WTC11 (cell line): Measurements from ENCODE around the gene MOXD1.

Source experiments
- ATF2 ChIP-seq: sonication (generic); formaldehyde crosslinking; IDR thresholded peaks from 2 replicates; pipeline ENCODE4 v1.8.1; 2022; ENCODE audit warnings: low read depth, missing genetic modification reagents, borderline replicate concordance
- CREB1 ChIP-seq: sonication (generic); formaldehyde crosslinking; IDR thresholded peaks from 2 replicates; pipeline ENCODE4 v1.8.0; 2023; ENCODE audit warnings: mild to moderate bottlenecking, missing genetic modification reagents
- CTCF ChIP-seq: fragments of 200-600 bp; IDR thresholded peaks from 2 replicates; pipeline ENCODE4 v1.8.0; 2022; ENCODE audit warnings: antibody characterized with exemption
- FOXP4 ChIP-seq: sonication (generic); formaldehyde crosslinking; IDR thresholded peaks from 2 replicates; pipeline ENCODE4 v1.8.0; 2022; ENCODE audit warnings: mild to moderate bottlenecking, missing genetic modification reagents
- IRF1 ChIP-seq: sonication (generic); formaldehyde crosslinking; IDR thresholded peaks from 2 replicates; pipeline ENCODE4 v1.8.0; 2023; ENCODE audit warnings: missing genetic modification reagents
- KAT7 ChIP-seq: sonication (generic); formaldehyde crosslinking; IDR thresholded peaks from 2 replicates; pipeline ENCODE4 v1.8.1; 2023; ENCODE audit warnings: missing genetic modification reagents, mild to moderate bottlenecking, borderline replicate concordance
- NR2C2 ChIP-seq: sonication (generic); formaldehyde crosslinking; IDR thresholded peaks from 2 replicates; pipeline ENCODE4 v1.8.0; 2022; ENCODE audit warnings: mild to moderate bottlenecking, missing genetic modification reagents
- PREB ChIP-seq: sonication (generic); formaldehyde crosslinking; IDR thresholded peaks from 2 replicates; pipeline ENCODE4 v1.8.1; 2022; ENCODE audit warnings: mild to moderate bottlenecking, missing genetic modification reagents, moderate library complexity, borderline replicate concordance
- SOX15 ChIP-seq: fragments of 250-450 bp; sonication (Bioruptor Pico); IDR thresholded peaks from 2 replicates; pipeline ENCODE4 v1.9.0; 2021; ENCODE audit warnings: mild to moderate bottlenecking
- SP1 ChIP-seq: sonication (generic); formaldehyde crosslinking; conservative IDR thresholded peaks from 2 replicates; pipeline ENCODE4 v1.8.1; 2022; ENCODE audit warnings: missing genetic modification reagents
- TCF7 ChIP-seq: sonication (generic); formaldehyde crosslinking; IDR thresholded peaks from 2 replicates; pipeline ENCODE4 v1.8.0; 2022; ENCODE audit warnings: mild to moderate bottlenecking, low read depth, missing genetic modification reagents, moderate library complexity
- ZNF138 ChIP-seq: sonication (generic); formaldehyde crosslinking; conservative IDR thresholded peaks from 2 replicates; pipeline ENCODE4 v1.8.1; 2022; ENCODE audit warnings: mild to moderate bottlenecking, moderate library complexity, missing genetic modification reagents
- ZNF263 ChIP-seq: sonication (generic); formaldehyde crosslinking; IDR thresholded peaks from 2 replicates; pipeline ENCODE4 v1.8.1; 2022; ENCODE audit warnings: low read depth, mild to moderate bottlenecking, moderate library complexity, missing genetic modification reagents
- ZNF423 ChIP-seq: fragments of 250-450 bp; sonication (Bioruptor Pico); IDR thresholded peaks from 2 replicates; pipeline ENCODE4 v2.1.2; 2022; ENCODE audit warnings: mild to moderate bottlenecking, moderate library complexity

- TF ChIP-seq ZNF263 (CRISPR knock-in tag) (no peak), PREB (CRISPR knock-in tag) (no peak), SOX15 (CRISPR knock-in tag) (no peak), NR2C2 (CRISPR knock-in tag) (no peak), CTCF (no peak), IRF1 (CRISPR knock-in tag) (no peak), ATF2 (CRISPR knock-in tag) (no peak), SP1 (CRISPR knock-in tag) (no peak), ZNF423 (CRISPR knock-in tag) (no peak), KAT7 (CRISPR knock-in tag) (no peak), ZNF138 (CRISPR knock-in tag) (no peak), FOXP4 (CRISPR knock-in tag) (no peak), TCF7 (CRISPR knock-in tag) (no peak), CREB1 (no peak)
These were observed 11.3 kb downstream of the MOXD1 start for GRCh38 chr6:132390017-132390416.
